GM18951 (cell line): ENCODE results near the gene KANSL1L.
A peak's percentile ranks its signal among the peaks of the same experiment; 100 is the strongest.

Source experiments
- POLR2A ChIP-seq: IDR thresholded peaks from 4 replicates; pipeline ENCODE4 v1.6.1; 2011; ENCODE audit warnings: mild to moderate bottlenecking; ENCODE audit not compliant: insufficient read length, insufficient read depth; ENCODE audit errors: extremely low read depth
- in situ Hi-C: fragments of 300-500 bp; cut with MboI; formaldehyde crosslinking; loops from one replicate; pipeline ENCODE4 v1.12.0; 2022; ENCODE audit warnings: low sequenced_read_pairs, mixed read lengths, inconsistent platforms; ENCODE audit not compliant: unreplicated experiment

KANSL1L gene

GRCh38 chr2:210171309-210172218 lies at the start of gene KANSL1L:
Gene KANSL1L (minus strand): TSS chr2:210171409. CDS start chr2:210154582, 16,827 bp downstream.
- in situ Hi-C loops: no loop called here
- TF ChIP-seq POLR2A: peak; percentile 82

- TF ChIP-seq POLR2A: no peak
- in situ Hi-C loops: no loop called here
Observed at GRCh38 chr2:210215120-210215519, 43.9 kb upstream of the KANSL1L start.

- in situ Hi-C loops: no loop called here
- TF ChIP-seq POLR2A: no peak
Observed at GRCh38 chr2:210210185-210210584, 39.0 kb upstream of the KANSL1L start.

- no peak for TF ChIP-seq POLR2A
- in situ Hi-C loops: no loop called here
Observed at GRCh38 chr2:210207929-210208328, 36.7 kb upstream of the KANSL1L start.

GRCh38 chr2:210203558-210203957 lies 32.3 kb upstream of the KANSL1L start:
- no peak for TF ChIP-seq POLR2A
- in situ Hi-C loops: no loop called here

- in situ Hi-C loops: no loop called here
Observed at GRCh38 chr2:210203147-210203546, 31.9 kb upstream of the KANSL1L start.

GRCh38 chr2:210199854-210200253 lies 28.6 kb upstream of the KANSL1L start:
- in situ Hi-C loops: loop anchor here (5.0 to 10.0 kb wide), 2 partner anchors 125 to 223 kb away; no protein-coding TSS in a partner anchor

More at GRCh38 chr2:210203147-210203546, 31.9 kb upstream of the KANSL1L start:
- TF ChIP-seq POLR2A: no peak

GRCh38 chr2:210199186-210199765 lies 28.1 kb upstream of the KANSL1L start:
- no peak for TF ChIP-seq POLR2A
- in situ Hi-C loops: loop anchor here (5.0 to 10.0 kb wide), 2 partner anchors 124 to 222 kb away; no protein-coding TSS in a partner anchor

More at GRCh38 chr2:210199854-210200253, 28.6 kb upstream of the KANSL1L start:
- TF ChIP-seq POLR2A: no peak

GRCh38 chr2:210198326-210198725 lies 27.1 kb upstream of the KANSL1L start:
- in situ Hi-C loops: loop anchor here (5.0 to 10.0 kb wide), 2 partner anchors 124 to 221 kb away; no protein-coding TSS in a partner anchor
- TF ChIP-seq POLR2A: no peak

- in situ Hi-C loops: loop anchor here (5.0 to 10.0 kb wide), 2 partner anchors 123 to 220 kb away; no protein-coding TSS in a partner anchor
- TF ChIP-seq POLR2A: no peak
Observed at GRCh38 chr2:210197720-210198119, 26.5 kb upstream of the KANSL1L start.

- in situ Hi-C loops: loop anchor here (5.0 to 10.0 kb wide), 2 partner anchors 120 to 218 kb away; no protein-coding TSS in a partner anchor
Observed at GRCh38 chr2:210195101-210195852, 24.1 kb upstream of the KANSL1L start.

GRCh38 chr2:210190345-210190744 lies 19.1 kb upstream of the KANSL1L start:
- TF ChIP-seq POLR2A: no peak
- in situ Hi-C loops: loop anchor here (10.0 kb wide), 1 partner anchor 116 kb away; no protein-coding TSS in a partner anchor

More at GRCh38 chr2:210195101-210195852, 24.1 kb upstream of the KANSL1L start:
- no peak for TF ChIP-seq POLR2A

GRCh38 chr2:210189452-210190138 lies 18.4 kb upstream of the KANSL1L start:
- in situ Hi-C loops: loop anchor here (10.0 kb wide), 1 partner anchor 115 kb away; no protein-coding TSS in a partner anchor
- TF ChIP-seq POLR2A: no peak
